ENCODE results near the gene LRRC37A2.
"Not testable (repeated sequence)": the region's sequence is repeated elsewhere in the genome, so short reads cannot be mapped to it uniquely, and the experiment has no call there.

Gene LRRC37A2

GRCh38 chr17:46600767-46601166 is 88.5 kb downstream of the LRRC37A2 start:
- not testable (repeated sequence) for DNase-seq

DNA sequence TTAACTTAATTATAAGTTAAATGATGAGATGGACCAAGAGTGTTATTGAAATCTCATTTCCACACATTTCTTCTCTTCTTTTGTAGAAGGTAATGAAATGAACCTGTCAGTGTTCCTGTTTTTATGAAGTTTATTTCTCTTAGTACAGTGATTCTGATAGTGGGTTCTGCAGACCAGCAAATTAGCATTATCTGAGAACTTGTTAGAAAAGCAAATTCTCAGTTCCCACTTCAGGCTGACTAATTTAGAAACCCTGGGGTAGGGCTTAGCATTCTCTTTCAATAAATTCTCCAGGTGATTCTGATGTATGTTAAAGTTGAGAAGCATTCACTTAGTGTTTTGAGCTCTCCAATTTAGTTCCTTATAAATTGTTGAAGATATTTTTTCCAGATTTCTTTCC is 90.9 kb downstream of the LRRC37A2 start:
- DNase-seq: not testable (repeated sequence)

All from NCI-H1092 (cell line).